HCT116 (cell line): Measurements from ENCODE around the gene MARCHF3. TPM values are rescaled to one million over a fixed set of nuclear protein-coding genes. Genes with fewer than 3 reads are reported as not detected.

Experiments used
- ATAC-seq: fragments of 200-7000 bp; cut with Tn5 transposase; 2 replicates; pipeline ENCODE4 v1.9.1; 2020; ENCODE audit warnings: mild to moderate bottlenecking, moderate library complexity
- BruUV-seq: library from RNA; stranded (reverse); fragments of 400-500 nt; replicated peaks from 2 replicates; lab custom pipeline; 2021; lab: Mats Ljungman, UMichigan
- CTCF ChIA-PET: fragments of 300-600 bp; sonication (Branson Sonifier 250); formaldehyde crosslinking; loops from one replicate; lab custom pipeline; 2021; ENCODE audit warnings: antibody characterized with exemption; lab: Charles Lee
- POLR2A ChIA-PET: fragments of 300-600, 350-600 bp; sonication (Branson Sonifier 250); formaldehyde crosslinking; loops from one replicate; lab custom pipeline; 2021; ENCODE audit warnings: antibody characterized with exemption; lab: Charles Lee
- RAD21 ChIA-PET, 2 experiments: fragments of 300-600 bp; sonication (Branson Sonifier 250); formaldehyde crosslinking; loops; one replicate each; lab custom pipeline; 2023; ENCODE audit warnings: low total read pairs in 2 of 2; ENCODE audit not compliant: uncharacterized antibody in 2 of 2, unreplicated experiment in 2 of 2, low non-redundant PET in 1 of 2; lab: Charles Lee
- DNase-seq: peaks from one replicate; pipeline ENCODE4 v3.0.0-alpha.2; 2010; ENCODE audit warnings: low read depth, low spot score
- H2AFZ ChIP-seq: fragments of 200-600 bp; shearing (Covaris generic), sonication (generic); 2 replicates; pipeline ENCODE4 v1.6.1; 2017; ENCODE audit warnings: low read depth, mixed run types, mixed read lengths, antibody characterized with exemption, low read length; ENCODE audit not compliant: poor library complexity, severe bottlenecking
- H3K27ac ChIP-seq: 2 replicates; pipeline ENCODE4 v1.5.1; 2012; ENCODE audit warnings: low read depth, low read length
- H3K27me3 ChIP-seq: fragments of 200-600 bp; sonication (generic); 2 replicates; pipeline ENCODE4 v1.6.1; 2016; ENCODE audit warnings: mixed run types, low read length, mixed read lengths; ENCODE audit not compliant: insufficient read depth
- H3K36me3 ChIP-seq, 2 experiments: fragments of 200-500 bp in 1 of 2; fragments of 200-600 bp in 1 of 2; sonication (Bioruptor generic) in 1 of 2; sonication (generic) in 1 of 2; 2 replicates each; pipeline versions ENCODE4 v1.5.1 to v1.6.1; 2014 to 2016; ENCODE audit warnings: low read length in 2 of 2, inconsistent platforms in 1 of 2, mixed read lengths in 1 of 2, mixed run types in 1 of 2; ENCODE audit not compliant: insufficient read depth in 2 of 2, control insufficient read depth in 1 of 2
- H3K4me1 ChIP-seq, 2 experiments: fragments of 200-600 bp in 1 of 2; sonication (generic) in 1 of 2; 2 replicates each; pipeline versions ENCODE4 v1.5.1 to v1.6.1; 2012 to 2017; ENCODE audit warnings: low read length in 2 of 2, inconsistent platforms in 1 of 2, mild to moderate bottlenecking in 1 of 2, mixed read lengths in 1 of 2, mixed run types in 1 of 2, moderate library complexity in 1 of 2; ENCODE audit not compliant: insufficient read depth in 2 of 2, control insufficient read depth in 1 of 2
- H3K4me2 ChIP-seq: fragments of 200-600 bp; sonication (generic); 2 replicates; pipeline ENCODE4 v1.6.1; 2017; ENCODE audit warnings: mixed run types, low read length, mixed read lengths
- H3K4me3 ChIP-seq, 2 experiments: fragments of 200-600 bp in 1 of 2; sonication (generic) in 1 of 2; replicated peaks in 1 of 2; 2 replicates each; pipeline ENCODE4 v1.5.1; 2011 to 2016; ENCODE audit warnings: low read length in 2 of 2, control low read depth in 1 of 2, low read depth in 1 of 2, mild to moderate bottlenecking in 1 of 2, mixed read lengths in 1 of 2, mixed run types in 1 of 2
- H3K79me2 ChIP-seq: fragments of 200-600 bp; sonication (generic); 2 replicates; pipeline ENCODE4 v1.6.1; 2017; ENCODE audit warnings: mild to moderate bottlenecking, mixed run types, low read length, moderate library complexity, mixed read lengths; ENCODE audit not compliant: insufficient read depth
- H3K9ac ChIP-seq: fragments of 200-600 bp; sonication (generic); 2 replicates; pipeline ENCODE4 v1.6.1; 2016; ENCODE audit warnings: low read length, mixed read lengths
- H3K9me2 ChIP-seq: fragments of 200-600 bp; sonication (generic), shearing (Covaris generic); 2 replicates; pipeline ENCODE4 v1.6.1; 2017; ENCODE audit warnings: mixed run types, mild to moderate bottlenecking, moderate library complexity; ENCODE audit not compliant: insufficient read depth
- H3K9me3 ChIP-seq, 2 experiments: fragments of 200-500 bp in 1 of 2; fragments of 200-600 bp in 1 of 2; sonication (Bioruptor generic) in 1 of 2; sonication (generic) in 1 of 2; 2 replicates each; pipeline ENCODE4 v1.6.1; 2014 to 2017; ENCODE audit warnings: low read length in 2 of 2, mixed read lengths in 2 of 2, inconsistent platforms in 1 of 2, low read depth in 1 of 2, mild to moderate bottlenecking in 1 of 2, mixed run types in 1 of 2, moderate library complexity in 1 of 2; ENCODE audit not compliant: control insufficient read depth in 1 of 2, insufficient read depth in 1 of 2
- H4K20me1 ChIP-seq: fragments of 200-600 bp; sonication (generic), shearing (Covaris generic); 2 replicates; pipeline ENCODE4 v1.6.1; 2017; ENCODE audit warnings: mixed run types, mild to moderate bottlenecking, moderate library complexity; ENCODE audit not compliant: insufficient read depth
- CEBPB ChIP-seq: IDR thresholded peaks from 2 replicates; pipeline ENCODE4 v1.6.1; 2012; ENCODE audit warnings: low read depth
- POLR2A ChIP-seq: IDR thresholded peaks from 2 replicates; pipeline ENCODE4 v1.7.0; 2011; ENCODE audit warnings: borderline replicate concordance; ENCODE audit not compliant: insufficient read depth, insufficient read length; ENCODE audit errors: extremely low read depth
- RAD21 ChIP-seq: IDR thresholded peaks from 2 replicates; pipeline ENCODE4 v1.6.1; 2012; ENCODE audit warnings: low read depth, mild to moderate bottlenecking
- REST ChIP-seq: IDR thresholded peaks from 2 replicates; pipeline ENCODE4 v1.6.1; 2012; ENCODE audit warnings: low read depth
- intact Hi-C: fragments of 100-400 bp; cut with micrococcal nuclease; formaldehyde crosslinking; loops from 2 replicates; pipeline ENCODE4 v1.10.0; 2022
- total RNA-seq: library from RNA; stranded (reverse); gene quantifications from one replicate; pipeline ENCODE4 v1.2.1, GENCODE V29; 2021; ENCODE audit not compliant: unreplicated experiment
- TF ChIP-seq, protein P1 (sequence below): IDR thresholded peaks from 2 replicates; pipeline ENCODE4 v1.6.1; 2012

MARCHF3 gene
- total RNA-seq, 1 experiment from 2014 or later = 2.3 TPM

GRCh38 chr5:127041571-127041970, 11.2 kb upstream of the MARCHF3 start:
- Histone ChIP-seq H3K9ac (no peak overlapping the region), H3K27me3 (no peaks in the 10 kb centered on the region), H3K4me2 (no peak overlapping the region), H3K4me1 (peaks cover 0 to 9% of the 10 kb centered on the region in 2 experiments; a peak in 1 of 4 replicates), H3K9me3 (no peaks in the 10 kb centered on the region), H2AFZ (no peak overlapping the region), H3K79me2 (no peaks in the 10 kb centered on the region), H3K4me3 (no peak overlapping the region), H3K27ac (no peak overlapping the region), H3K36me3 (no peaks in the 10 kb centered on the region), H3K9me2 (no peaks in the 10 kb centered on the region), H4K20me1 (no peaks in the 10 kb centered on the region)
- CTCF ChIA-PET = no interaction called here
- no peak for DNase-seq
- no peak for TF ChIP-seq REST
- TF ChIP-seq RAD21 = no peak
- TF ChIP-seq, protein P1, sequence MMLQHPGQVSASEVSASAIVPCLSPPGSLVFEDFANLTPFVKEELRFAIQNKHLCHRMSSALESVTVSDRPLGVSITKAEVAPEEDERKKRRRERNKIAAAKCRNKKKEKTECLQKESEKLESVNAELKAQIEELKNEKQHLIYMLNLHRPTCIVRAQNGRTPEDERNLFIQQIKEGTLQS = no peak
- TF ChIP-seq CEBPB = no peak
- TF ChIP-seq POLR2A = no peak
- no peak for ATAC-seq
- RAD21 ChIA-PET = no interaction called here
- POLR2A ChIA-PET = no interaction called here
- intact Hi-C loops = loop anchor here (10.0 kb wide), 1 partner anchor 387 kb away; no protein-coding TSS in a partner anchor
- no TSS peak for BruUV-seq
